ENCODE data around the gene SUMO1. TPM values are rescaled to one million over a fixed set of nuclear protein-coding genes. Genes with fewer than 3 reads are reported as not detected.

Gene SUMO1
- total and polyA plus RNA-seq, 2 donors (not counting 3 experiments of a cell fraction or from before 2014, with no cell fraction given): 38.5 to 105 TPM

DNA sequence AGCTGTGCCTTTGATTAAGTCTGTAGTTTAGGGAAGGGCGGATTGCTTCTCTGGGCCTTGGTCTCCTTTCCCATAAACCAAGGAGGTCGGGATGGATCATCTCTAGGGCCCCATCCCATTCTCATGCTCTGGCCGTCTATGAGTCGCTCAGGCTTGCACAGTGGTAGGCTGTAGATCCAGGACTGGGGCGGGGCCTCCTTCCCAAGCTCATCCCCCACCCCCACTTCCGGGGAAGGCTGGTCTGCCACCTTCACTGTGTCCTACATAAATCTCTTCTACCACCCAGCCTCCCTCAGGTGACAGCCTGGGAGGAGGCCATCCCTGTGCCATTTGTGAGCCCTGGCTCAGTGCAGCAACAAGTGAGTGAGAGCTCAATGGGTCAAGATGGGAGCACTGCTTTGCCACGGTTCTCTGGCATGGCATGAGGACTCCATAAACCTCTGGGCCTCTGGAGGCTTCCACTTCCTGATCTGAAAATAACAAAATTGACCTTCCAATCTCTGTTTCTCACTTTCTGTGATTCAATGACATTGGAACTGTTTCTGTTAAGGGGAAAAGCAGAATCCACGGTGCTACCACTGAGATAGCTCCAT is 68.5 kb downstream of the SUMO1 start:
- CTCF ChIA-PET: interaction anchor here (1.4 to 1.8 kb wide), 2 partner anchors 8 to 309 kb away, joined by 7 read pairs; no protein-coding TSS in a partner anchor

More for the DNA sequence above, 68.5 kb downstream of the SUMO1 start:
- Histone ChIP-seq H3K4me1 (ENCODE audit: control insufficient read depth, extremely low read depth, insufficient read depth, low read length) (peaks cover 3% of the 10 kb centered on the region), H3K4me3 (replicated peaks in 1 of 3; ENCODE audit: insufficient read depth in 1 of 3, low read depth in 1 of 3, low read length in 3 of 3) (no peak overlapping the region), H3K79me2 (ENCODE audit: control insufficient read depth, insufficient read depth, low read length) (no peaks in the 10 kb centered on the region), H3K27ac (ENCODE audit: insufficient read depth, low read depth, low read length) (no peak overlapping the region), H4K20me1 (replicated peaks; ENCODE audit: control insufficient read depth, extremely low read depth, insufficient read depth, low read length) (no peaks in the 10 kb centered on the region), H2AFZ (ENCODE audit: low read depth, low read length) (no peak overlapping the region), H3K9me3 (replicated peaks; ENCODE audit: control insufficient read depth, insufficient read depth, low read length) (no peaks in the 10 kb centered on the region), H3K9me1 (replicated peaks; ENCODE audit: control insufficient read depth, extremely low read depth, insufficient read depth, low read length) (no peaks in the 10 kb centered on the region), H3K4me2 (ENCODE audit: insufficient read depth, low read length) (no peak overlapping the region), H3K27me3 (ENCODE audit: control insufficient read depth in 2 of 2, insufficient read depth in 2 of 2, low read length in 2 of 2) (no peaks in the 10 kb centered on the region), H3K36me3 (ENCODE audit: control insufficient read depth in 2 of 2, extremely low read depth in 1 of 2, insufficient read depth in 2 of 2, low read length in 2 of 2) (no peaks in the 10 kb centered on the region), H3K9ac (replicated peaks; ENCODE audit: extremely low read depth, insufficient read depth, low read length) (no peak overlapping the region)
- FAIRE-seq (no peak), DNase-seq (ENCODE audit: low read depth, low spot score) (no peak)
- no TSS peak for BruUV-seq (replicated peaks)
- TF ChIP-seq, protein P1, sequence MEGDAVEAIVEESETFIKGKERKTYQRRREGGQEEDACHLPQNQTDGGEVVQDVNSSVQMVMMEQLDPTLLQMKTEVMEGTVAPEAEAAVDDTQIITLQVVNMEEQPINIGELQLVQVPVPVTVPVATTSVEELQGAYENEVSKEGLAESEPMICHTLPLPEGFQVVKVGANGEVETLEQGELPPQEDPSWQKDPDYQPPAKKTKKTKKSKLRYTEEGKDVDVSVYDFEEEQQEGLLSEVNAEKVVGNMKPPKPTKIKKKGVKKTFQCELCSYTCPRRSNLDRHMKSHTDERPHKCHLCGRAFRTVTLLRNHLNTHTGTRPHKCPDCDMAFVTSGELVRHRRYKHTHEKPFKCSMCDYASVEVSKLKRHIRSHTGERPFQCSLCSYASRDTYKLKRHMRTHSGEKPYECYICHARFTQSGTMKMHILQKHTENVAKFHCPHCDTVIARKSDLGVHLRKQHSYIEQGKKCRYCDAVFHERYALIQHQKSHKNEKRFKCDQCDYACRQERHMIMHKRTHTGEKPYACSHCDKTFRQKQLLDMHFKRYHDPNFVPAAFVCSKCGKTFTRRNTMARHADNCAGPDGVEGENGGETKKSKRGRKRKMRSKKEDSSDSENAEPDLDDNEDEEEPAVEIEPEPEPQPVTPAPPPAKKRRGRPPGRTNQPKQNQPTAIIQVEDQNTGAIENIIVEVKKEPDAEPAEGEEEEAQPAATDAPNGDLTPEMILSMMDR (IDR thresholded peaks at IDR 0.05; ENCODE audit: extremely low read depth in 1 of 2, insufficient read depth in 1 of 2, low read depth in 1 of 2, low read length in 2 of 2): no peak
- TF ChIP-seq JUN (IDR thresholded peaks at IDR 0.05; ENCODE audit: borderline replicate concordance, insufficient read depth, insufficient read length, low read depth): no peak
- TF ChIP-seq GATA2 (IDR thresholded peaks at IDR 0.05; ENCODE audit: insufficient read depth, insufficient read length, low read depth, low read length): no peak
- TF ChIP-seq EZH2 (IDR thresholded peaks at IDR 0.05; ENCODE audit: borderline replicate concordance, low read depth, low read length, severe bottlenecking): no peak
- no peak for TF ChIP-seq POLR2A (IDR thresholded peaks at IDR 0.05; ENCODE audit: low read depth, low read length)
- no peak for TF ChIP-seq FOS (IDR thresholded peaks at IDR 0.05; ENCODE audit: borderline replicate concordance, insufficient read depth, low read length)
- no peak for TF ChIP-seq MYC (IDR thresholded peaks at IDR 0.05; ENCODE audit: low read depth, low read length)
- TF ChIP-seq POLR2AphosphoS5 (IDR thresholded peaks at IDR 0.05; ENCODE audit: insufficient read depth, low read depth, low read length): no peak
- TF ChIP-seq, protein P2, sequence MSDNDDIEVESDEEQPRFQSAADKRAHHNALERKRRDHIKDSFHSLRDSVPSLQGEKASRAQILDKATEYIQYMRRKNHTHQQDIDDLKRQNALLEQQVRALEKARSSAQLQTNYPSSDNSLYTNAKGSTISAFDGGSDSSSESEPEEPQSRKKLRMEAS (IDR thresholded peaks at IDR 0.05; ENCODE audit: insufficient read depth, insufficient read length): no peak
- POLR2A ChIA-PET: no interaction called here
- dilution Hi-C loops (cut with MboI; ENCODE audit: extremely low pct_ligation_motif_present, low sequenced_read_pairs) (no loop called here), intact Hi-C loops (cut with micrococcal nuclease) (no loop called here)
